ENCODE measurements around the gene APBB2.
"Not testable (repeated sequence)": the region's sequence is repeated elsewhere in the genome, so short reads cannot be mapped to it uniquely, and the experiment has no call there.

Gene APBB2

GRCh38 chr4:40900531-40900930, 313.8 kb downstream of the APBB2 start:
- DNase-seq (ENCODE audit: low spot score), result not testable (repeated sequence)

GRCh38 chr4:40897557-40898203, 316.7 kb downstream of the APBB2 start:
- DNase-seq (ENCODE audit: low spot score), result peak; percentile 66

DNA sequence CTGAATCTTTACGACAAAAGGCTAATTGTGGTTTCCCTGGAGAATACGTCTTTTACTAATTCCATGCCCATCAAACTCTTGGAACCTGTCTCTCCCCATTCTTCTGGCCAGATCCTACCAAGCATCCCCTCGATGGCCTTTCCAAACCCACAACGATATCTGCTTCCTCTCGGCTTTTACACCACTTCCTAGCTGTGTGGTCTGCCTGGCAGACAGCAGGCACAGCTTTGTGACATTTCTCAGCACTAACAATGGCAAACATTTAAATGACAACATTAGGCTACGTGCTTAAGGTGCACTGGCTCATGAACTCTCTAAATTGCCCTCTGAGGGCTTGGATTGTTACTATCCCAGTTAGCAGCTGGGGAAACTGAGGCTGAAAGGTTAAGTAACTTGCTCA, 323.6 kb downstream of the APBB2 start:
- no peak for DNase-seq (ENCODE audit: low spot score)

DNA sequence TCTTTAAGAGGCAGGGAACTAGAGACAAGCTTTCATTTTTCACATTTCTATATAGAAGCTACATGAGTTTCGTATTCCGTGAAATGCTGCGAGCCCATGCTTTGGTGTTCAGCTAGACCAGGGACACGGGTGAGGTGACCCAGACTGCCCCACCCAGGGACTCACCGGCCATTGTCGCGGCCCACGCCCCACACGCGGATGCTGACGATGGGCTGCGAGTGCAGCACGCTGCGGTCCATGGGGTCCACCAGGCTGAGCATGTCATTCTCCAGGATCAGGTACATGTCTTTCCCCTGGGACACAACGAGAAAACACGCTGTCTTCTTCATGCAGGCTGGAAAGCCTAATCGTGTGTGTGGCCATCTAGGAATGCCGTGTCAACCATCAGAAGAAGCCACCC, 324.1 kb downstream of the APBB2 start:
- no peak for DNase-seq (ENCODE audit: low spot score)

GRCh38 chr4:40888933-40889332, 325.4 kb downstream of the APBB2 start:
- no peak for DNase-seq (ENCODE audit: low spot score)

- DNase-seq (ENCODE audit: low spot score), result no peak
Observed at GRCh38 chr4:40887764-40888131, 326.6 kb downstream of the APBB2 start.

GRCh38 chr4:40886931-40887763, 327.2 kb downstream of the APBB2 start:
- DNase-seq (ENCODE audit: low spot score), result no peak

- DNase-seq (ENCODE audit: low spot score), result no peak
Observed at GRCh38 chr4:40881851-40882250, 332.5 kb downstream of the APBB2 start.

DNA sequence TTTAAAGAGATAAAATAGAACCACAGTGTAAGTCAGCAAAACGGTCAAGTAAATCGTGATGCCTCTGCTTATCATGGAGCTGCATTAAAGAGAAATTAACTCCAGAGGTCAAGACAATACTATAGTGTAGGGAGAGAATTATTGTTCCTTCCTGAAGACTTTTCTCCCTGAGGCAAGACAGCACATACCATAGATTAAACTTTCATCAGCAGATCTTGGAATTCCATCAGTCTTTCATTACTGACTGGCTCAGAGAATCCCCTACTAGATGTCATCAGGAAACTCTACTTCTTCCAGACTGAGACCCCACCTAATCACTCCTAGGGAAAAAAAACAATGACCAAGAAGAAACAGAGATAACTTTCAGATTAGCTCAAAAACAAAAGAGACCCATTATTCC, 333.2 kb downstream of the APBB2 start:
- no peak for DNase-seq (ENCODE audit: low spot score)

DNA sequence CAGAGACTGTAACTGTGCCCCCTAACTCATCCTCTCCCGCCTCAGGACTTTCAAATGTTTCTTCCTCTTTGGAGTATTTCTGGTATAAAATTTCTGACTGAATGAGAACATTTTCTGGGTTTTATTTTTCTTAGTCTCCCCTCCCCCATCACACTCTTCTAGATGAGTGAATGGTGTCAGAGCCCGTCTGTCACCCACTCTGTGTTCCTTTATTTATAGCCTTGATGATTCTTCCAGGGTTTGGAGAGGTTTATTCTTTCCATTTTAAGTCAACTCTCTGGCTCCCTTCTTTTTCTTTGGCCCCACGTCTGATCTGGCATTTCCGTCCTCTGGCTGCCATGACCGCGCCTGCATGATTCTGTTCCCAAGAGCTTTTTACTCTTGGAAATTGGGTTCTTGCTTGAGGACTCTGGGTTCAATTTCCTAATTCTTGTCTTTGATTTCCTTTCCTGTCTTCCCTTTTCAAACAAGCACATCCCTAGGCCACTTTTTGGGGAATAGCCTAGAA, 335.7 kb downstream of the APBB2 start:
- DNase-seq (ENCODE audit: low spot score), result no peak

DNA sequence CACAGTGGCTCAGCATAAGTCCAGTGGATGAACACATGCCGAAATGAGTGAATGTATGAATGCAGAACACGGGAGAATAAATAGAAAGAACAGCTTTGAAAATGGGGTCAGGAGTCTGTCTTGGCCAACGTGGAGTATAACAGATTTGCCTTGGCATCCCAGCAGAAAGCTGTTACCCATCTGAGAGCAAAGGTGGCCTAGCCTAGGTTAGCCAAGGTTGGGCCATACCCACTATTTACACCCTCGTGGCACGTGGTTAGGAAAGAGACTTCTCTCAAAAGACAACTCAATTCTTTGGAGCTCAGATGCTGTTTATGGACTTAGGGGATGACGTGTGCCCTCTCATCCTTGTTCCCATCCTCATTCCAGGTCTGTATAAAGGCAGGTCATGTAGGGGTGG, 337.3 kb downstream of the APBB2 start:
- DNase-seq (ENCODE audit: low spot score), result no peak

- DNase-seq (ENCODE audit: low spot score), result no peak
Observed at GRCh38 chr4:40875507-40876150, 338.7 kb downstream of the APBB2 start.

DNA sequence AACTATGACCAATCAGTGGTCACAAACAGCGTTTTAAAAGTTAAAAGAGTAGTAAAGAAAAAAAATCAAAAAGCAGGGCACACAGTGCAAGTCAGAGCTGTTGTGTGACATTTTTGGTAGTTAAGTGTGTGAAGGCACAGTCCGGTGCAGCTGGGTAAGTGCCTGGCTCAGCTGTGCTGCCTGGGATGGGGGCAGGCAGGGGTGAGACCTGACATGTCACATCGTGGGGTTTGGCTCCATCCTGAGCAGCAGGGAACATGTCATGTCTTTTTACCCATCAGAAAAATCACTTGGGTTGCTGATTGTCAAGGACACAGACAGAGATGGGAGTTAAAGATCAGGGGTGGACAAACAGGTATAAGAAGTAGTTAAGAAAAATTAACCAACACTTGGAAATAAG, 339.4 kb downstream of the APBB2 start:
- DNase-seq (ENCODE audit: low spot score), result no peak

- no peak for DNase-seq (ENCODE audit: low spot score)
Observed at GRCh38 chr4:40874331-40874730, 340.0 kb downstream of the APBB2 start.

- no peak for DNase-seq (ENCODE audit: low spot score)
Observed at GRCh38 chr4:40871695-40872250, 342.6 kb downstream of the APBB2 start.

DNA sequence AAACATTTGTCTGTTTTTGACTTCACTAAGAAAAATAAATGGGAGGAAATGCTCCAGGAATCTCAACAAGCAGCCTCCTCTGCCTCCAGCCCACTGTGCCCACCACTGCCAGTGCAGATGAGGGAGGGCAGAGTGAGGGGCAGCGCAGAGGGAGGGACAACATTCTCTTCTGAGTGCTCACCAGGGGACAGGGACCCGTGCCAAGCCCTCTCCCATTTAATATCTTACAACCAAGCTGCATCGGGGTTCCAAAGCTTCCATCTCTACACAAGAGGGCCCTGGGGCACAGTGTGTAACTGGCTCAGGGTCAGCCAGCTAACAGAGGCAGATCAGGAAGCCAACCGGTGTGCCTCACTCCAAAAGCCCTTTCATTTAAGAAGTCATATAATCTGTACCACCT, 344.2 kb downstream of the APBB2 start:
- no peak for DNase-seq (ENCODE audit: low spot score)

- no peak for DNase-seq (ENCODE audit: low spot score)
Observed at GRCh38 chr4:40865696-40866095, 348.6 kb downstream of the APBB2 start.

DNA sequence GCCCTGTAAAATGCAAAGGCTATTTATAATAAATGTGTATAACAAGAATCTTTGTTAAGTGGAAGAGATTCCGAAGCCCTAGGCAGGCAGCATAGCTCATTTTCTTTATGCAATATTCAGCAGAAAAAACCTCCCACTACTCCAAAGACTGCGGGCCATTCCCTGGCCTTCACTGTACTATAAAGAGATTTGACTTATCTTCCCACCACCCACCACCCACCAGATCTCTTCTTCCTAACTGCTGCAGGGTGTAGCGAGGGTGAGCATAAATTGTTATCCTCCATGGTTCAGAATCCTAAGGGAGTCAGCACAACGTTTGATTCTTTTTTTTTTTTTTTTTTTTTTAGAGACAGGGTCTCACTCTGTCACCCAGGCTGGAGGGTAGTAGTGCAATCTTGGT, 349.8 kb downstream of the APBB2 start:
- DNase-seq (ENCODE audit: low spot score), result no peak

GRCh38 chr4:40858962-40859361, 355.4 kb downstream of the APBB2 start:
- DNase-seq (ENCODE audit: low spot score), result no peak

DNA sequence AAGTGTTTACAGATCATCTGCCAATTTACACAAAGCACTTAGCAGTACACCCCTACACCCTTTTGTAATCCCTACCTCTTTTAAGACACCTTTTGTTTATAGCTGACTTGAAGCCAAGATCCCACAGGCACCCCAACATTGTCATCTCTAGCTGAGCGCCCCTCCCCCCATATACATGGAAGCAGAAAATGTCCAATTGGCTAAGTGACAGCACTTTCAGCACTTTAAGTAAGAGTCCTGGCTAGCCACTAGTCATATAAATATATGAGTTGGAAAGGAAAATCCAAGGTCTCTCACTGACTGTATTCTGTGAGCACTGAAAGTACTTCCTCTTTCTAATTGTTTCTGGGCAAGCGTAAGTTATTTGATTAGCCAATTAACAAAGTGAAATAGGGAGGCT, 356.4 kb downstream of the APBB2 start:
- DNase-seq (ENCODE audit: low spot score), result no peak

DNA sequence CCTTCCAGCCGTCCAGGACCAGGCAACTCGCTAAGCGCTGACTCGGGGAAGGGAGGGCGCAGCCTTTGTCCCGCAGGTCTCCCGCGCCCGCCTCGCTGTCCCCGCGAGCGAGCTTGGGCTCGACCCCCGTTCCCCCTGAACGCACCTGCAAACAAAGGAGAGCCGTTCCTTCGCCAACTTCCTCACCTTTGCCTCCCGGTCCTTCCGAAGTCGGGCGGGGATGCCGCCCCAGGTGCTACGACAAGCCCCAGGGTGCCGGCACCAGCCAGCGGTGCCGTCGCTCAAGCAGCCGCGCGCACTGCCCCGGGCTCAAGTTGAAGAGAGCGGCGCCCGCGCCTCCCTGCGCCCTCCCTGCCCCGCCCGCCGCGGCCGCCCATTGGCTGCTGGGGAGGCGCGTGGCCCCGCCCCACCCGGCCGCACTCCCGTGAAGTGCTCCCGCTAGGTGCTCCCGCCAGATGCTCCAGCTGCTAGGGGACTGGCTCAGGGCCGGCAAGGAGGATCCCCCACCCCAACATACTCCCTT, 357.4 kb downstream of the APBB2 start:
- DNase-seq (ENCODE audit: low spot score), result peak; percentile 25

DNA sequence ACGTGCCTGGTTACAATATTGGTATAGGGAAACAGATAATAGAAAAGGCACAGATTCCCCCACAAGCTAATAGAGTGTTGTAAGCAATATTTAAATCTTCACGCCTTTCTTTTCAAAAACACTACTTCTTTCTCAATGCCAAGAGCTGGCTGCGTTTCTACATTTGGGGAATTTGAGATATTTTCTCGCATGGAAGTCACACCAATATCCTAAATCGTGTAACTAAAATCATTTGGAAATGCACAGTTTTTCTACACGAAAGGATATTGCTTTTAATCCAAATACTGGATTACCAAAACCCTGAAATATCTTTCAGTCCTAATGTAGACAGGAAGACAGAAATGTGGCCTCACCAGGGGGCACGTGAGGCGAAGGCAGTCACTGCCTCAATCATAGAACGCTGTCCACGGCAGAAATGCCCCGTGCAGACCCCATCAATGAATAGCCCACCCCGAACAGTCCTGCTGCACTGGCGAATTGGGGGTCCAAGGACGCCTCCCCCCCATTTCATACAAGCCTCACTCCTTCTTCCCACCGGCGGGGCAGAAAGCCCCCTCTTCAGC, 358.0 kb downstream of the APBB2 start:
- no peak for DNase-seq (ENCODE audit: low spot score)

All from kidney capillary endothelial cell (primary cell).